GM18861 (cell line): Measurements from ENCODE around the gene SUSD5.

Experiments used
- ATAC-seq: cut with Tn5 transposase; IDR thresholded peaks from one replicate; pipeline ENCODE4 v1.9.1; 2021; ENCODE audit not compliant: unreplicated experiment

SUSD5 gene

DNA sequence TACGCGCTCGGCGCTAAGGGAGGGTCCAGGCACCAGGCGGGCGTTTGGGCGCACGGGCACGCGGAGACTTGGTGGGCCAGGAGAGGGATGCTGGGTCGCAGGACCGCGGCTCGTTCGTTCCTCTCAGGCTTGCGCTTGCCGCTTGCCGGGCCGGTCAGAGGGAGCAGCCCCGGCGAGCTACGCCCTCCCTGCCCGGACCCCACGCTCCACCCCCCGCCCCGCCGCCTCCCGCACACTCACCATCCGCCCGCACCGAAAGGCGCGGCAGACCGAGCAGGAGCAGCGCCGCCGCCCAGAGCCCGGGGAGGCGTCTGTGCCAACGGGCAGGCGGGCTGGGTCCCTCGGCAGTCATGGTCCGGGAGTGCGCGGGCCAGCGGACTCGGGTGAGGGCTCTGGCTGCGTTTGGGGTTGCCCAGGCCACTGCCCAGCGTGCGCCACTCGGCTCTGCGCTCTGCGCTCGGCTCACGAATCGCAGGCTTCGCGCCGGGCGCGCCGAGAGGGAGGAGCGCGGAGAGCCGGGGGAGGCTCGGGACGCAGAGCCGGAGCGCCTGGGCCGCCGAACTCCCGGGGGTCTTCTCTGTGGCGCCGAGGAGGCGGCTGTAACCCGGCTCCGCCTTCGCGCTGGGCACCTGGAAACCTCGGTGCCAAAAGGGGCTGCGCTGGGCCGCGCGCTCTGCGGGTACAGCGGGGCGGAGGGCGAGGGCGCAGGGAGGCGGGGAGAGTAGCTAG lies at the start of gene SUSD5:
TSS of gene SUSD5 (minus strand) at position 365 of the 729 bp plus-strand sequence. CDS start at position 352, 13 bp downstream.
- ATAC-seq, result no peak

DNA sequence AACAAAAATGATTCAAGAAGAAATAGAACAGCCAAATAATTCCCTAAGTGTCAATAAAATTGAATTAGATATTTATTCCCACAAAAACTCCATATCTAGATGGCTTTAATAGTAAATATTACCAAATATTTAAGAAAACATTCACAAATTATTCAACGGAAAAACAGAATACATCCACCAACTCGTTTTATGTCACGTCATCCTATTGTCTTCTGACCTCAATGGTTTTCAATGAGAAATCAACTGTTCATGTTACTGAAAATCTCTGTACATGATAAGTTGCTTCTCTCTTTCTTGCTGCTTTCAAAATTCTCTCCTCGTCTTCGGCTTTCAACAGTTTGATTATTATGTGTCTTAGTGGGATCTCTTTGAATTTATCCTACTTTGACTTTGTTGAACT lies 41.5 kb upstream of the SUSD5 start:
- ATAC-seq, result no peak

DNA sequence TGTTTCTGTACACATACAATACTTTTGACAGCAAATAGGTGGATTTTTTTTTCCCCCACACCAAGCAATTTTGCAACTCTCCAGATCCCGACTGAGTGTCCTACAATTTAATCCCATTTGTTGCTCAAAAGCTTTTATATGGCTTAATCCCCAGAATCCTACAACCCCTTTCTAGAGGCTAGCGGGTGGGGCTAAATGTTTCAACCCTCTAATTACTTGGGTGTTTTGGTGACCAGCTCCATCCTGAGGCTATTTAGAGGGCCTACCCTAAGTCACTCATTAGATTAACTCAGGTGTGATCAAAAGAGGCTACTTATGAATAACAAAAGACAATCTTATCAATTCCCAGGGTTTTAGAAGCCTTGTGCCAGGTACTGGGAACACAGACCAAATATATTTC lies 37.6 kb upstream of the SUSD5 start:
- no peak for ATAC-seq

DNA sequence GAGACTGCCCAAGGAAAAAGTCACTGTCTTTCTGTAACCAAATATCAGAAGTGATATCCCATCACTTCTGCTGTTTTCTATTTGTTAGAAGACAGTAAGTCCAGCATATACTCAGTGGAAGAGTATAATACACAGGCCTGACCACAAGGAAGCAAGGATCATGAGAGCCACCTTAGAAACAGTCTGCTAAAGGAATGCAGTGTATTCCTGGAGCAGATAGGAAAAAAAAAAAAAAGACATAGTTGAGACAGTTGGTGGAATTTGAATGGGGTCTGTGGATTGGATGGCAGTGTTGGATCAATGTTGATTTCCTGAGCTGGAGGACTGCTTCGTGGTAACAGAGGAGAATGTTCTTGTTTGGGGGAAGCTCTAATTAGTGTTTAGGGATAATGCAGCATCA lies 32.1 kb upstream of the SUSD5 start:
- no peak for ATAC-seq

DNA sequence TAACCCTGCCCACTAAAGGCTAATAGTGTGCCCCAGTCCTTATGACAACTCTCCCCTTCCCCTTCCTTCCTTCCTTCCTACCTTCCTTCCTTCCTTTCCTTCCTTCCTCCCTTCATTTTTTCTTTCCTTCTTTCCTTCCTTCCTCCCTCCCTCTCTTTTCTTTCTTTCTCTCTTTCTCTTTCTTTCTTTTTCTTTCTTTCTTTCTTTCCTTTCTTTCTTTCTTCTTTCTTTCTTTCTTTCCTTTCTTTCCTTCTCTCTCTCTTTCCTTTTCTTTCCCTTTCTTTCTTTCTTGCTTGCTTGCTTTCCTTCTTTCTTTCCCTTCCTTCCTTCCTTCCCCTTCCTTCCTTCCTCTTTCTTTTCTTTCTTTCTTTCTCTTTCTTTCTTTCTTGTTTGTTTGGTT lies 28.2 kb upstream of the SUSD5 start:
- ATAC-seq, result no peak

DNA sequence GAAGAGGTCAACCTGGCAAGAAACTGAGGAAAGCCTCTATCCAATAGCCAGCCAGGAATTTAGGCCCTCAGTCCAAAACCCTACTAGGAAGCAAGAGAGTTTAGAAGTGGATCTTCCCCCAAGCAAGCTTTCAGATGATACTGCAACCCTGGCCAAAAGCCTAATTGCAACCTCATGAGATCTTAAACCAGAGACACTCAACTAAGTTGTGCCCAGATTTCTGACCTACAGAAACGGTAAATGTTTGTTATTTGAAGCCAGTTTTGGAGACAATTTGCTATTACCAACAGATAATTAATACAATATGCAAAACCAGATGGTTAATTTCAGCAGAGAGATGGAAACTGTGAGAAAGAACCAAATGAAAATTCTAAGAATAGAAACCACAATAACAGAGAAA lies 21.7 kb upstream of the SUSD5 start:
- ATAC-seq, result no peak

DNA sequence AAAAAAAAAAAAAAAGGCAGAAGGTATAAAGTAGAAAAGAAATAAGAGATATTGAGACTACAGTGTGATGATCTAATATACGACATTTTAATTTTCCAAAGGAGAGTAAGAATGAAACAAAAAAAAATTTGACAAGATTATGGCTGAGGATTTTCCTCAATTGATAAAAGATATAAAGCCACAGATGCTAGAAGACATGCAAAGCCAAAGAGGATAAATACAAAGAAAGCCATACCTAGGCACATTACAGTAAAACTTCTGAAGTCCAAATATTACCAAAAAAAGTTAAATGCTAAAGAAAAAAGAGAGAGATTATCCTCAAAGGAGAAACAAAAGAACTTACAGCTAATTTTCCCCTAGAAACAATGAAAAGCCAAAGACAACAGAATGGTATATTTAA lies 20.3 kb upstream of the SUSD5 start:
- no peak for ATAC-seq

DNA sequence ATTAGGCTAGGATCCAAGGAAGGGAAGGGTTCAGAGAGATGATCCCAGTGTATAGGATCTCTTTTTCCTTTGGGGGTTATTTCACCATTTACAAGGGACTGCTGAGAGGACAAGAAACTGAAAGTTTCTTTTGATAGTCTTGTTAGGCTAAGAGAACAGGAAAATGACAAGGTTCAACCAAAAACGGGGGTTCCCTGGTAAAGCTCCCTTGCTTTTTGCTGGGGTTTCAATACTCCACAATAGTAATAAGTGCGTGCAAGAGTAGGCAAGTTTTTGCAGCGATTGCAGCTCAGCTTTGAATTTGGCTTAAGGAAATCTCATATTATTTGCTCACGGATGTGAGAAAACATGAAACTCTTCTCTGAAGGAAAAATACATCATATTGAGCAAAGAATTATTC lies 18.8 kb upstream of the SUSD5 start:
- no peak for ATAC-seq

DNA sequence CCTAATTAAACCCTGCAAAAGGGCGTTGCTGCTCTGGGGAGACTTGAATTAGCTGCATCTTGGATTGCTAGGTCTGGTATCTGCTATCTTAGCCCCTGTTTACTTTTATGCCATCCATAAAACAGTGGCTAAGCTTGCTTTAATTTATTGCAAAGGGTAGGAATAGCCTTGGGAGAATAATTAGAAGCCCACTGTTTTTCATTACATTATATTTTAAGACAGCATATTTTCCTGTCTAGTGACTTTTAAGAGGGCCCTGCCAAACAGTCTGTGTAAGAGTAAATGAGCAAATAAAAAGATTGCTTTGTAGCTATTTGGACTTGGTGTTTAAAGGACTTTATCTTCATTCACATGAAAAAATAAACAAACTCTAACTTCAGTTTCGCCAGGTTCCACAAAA lies 17.4 kb upstream of the SUSD5 start:
- ATAC-seq, result no peak

DNA sequence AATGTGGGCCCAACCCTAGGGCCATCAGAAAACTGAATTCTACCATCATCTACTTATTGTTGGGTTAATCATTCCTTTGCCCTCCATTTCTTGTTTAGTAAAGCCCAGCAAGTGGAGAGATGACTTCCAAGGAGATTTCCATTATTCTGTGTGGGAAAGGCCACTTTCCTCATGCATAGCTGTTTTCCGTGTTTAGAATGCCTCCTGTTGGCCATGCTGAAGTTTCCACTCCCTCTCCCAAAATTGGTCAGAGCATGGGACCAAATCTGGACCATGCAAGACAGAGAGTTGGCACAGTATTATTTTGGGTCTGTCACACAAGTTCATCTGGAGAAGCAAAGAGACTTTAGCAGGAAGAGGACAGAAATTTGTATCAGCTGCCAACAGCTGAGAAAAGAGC lies 15.3 kb upstream of the SUSD5 start:
- ATAC-seq, result no peak

DNA sequence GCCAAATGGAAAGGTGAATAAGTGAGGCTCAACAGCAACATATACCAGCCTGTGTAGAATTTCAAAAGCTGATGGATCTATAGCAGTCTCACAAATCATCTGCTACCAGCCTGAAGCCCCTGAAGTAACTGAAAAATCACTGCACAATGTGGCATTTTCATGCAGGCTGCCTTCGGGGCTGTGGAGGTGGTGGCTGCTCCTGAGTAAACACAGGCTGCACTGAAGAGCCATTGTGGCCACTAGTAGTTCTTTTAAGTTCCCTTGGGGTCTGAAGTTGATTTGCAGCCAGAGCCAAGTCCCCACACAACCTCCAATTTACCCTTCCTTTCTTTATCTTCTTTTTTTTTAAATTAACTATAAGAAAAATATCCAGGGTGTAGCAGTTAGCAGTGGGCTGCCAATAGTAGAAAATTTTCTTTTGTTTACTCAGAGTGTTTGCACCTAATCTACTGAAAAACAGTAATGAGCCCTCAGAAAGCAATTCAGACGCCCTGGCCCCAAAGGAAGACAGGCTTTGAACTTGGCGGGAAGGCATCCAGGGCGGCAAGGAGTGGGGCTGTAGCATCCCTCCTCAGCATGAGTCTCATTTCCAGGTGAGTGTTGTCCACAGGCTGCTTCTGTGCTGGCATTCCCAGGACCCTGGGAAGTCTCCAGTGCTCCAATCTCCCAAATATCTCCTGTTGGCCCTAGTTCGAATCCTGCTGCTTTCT lies 13.3 kb upstream of the SUSD5 start:
- ATAC-seq, result no peak

DNA sequence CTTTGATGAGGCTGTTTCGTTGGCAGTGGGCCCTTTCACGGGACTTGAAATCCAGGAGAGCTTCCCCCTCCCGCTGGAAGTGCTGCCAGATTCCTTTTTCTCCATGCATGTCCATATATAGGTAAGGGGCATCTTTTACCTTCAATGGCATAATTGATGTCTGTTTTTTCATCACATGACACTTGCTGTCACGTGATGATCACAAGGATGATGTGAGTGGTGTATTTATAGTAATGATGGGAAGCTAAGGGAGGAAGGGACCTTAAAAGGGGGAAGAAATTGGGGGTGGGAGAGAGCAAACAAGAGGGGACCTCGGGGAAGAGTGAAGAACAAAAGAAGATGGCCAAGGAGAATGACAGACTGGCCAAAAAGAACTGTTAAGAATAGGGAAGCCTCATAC lies 11.3 kb upstream of the SUSD5 start:
- ATAC-seq, result no peak

DNA sequence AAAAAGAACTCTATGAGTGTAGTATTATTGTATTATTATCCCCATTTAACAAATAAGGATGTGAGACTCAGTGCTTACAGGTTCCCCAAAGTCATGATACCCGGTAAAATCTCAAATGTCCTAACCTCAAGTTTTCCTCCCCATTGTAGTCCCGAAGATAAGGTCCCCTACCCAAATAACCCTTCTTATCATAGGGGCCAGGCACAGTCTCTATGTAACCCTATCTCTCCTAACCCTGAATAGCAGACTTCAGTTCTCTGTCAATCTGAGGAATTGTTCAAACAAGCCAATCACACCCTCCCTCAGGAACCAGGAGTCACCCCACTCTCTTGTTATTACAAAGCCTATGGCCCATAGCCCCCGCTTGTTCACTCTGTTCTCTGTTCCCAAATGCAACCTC lies 10.5 kb upstream of the SUSD5 start:
- no peak for ATAC-seq

DNA sequence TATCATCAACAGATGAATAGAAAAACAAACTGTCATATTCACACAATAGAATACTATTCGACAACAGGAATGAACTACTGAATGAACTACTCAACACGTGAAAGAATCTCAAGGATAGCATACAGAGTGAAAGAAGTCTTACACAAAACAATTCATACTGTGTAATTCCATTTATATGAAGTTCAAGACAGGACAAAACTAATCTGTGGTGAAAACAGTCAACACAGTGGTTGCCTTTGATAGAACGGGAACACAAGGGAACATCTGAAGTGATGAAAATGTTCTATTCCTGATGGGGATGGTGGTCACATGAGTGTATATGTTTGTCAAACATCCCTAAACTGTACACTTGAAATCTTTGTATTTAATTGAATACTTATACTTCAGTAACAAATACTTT lies 2.6 kb upstream of the SUSD5 start:
- no peak for ATAC-seq

DNA sequence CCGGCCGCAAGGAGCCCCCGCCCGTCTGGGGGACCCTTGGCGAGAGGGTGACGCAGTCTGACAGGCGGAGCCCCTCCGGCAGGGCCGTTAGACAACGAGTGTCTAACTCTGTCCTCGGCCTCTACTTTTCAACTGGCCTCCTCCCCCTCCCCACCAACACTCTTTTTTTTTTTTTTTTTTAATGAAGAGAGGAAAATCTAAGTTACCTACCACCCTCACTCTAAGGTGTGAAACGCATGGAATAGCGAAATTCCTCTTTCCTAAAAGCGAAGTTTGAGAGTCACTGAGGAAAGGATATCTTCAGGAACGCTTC lies 521 bp upstream of the SUSD5 start:
- ATAC-seq, result no peak

DNA sequence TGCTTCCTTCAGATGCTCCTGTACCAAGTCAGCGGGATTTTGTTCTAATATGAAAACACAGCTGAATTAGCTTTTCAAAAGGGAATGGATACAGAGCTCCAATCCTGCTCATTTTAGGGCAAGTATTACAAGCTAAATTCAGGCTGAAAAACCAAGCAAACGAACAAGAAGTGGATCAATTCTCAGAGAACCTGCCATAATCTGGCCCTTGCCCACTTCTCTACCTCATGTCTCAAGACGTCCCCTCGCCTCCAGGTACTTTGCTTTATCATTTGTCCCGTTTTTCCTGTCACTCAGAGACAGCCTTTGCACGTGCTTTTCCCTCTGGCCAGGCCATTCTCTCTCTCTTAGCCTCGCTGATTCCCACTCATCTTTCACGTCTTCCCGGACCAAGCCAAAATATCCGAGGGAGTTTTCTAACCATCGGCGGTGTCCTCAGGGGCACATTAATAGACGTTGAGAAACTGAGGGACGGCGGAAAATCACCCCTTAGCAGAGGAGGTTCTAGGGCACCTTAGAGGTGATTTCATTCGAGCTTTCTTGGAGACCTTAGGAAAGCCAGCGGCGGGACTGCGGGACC lies 654 bp downstream of the SUSD5 start:
- no peak for ATAC-seq

DNA sequence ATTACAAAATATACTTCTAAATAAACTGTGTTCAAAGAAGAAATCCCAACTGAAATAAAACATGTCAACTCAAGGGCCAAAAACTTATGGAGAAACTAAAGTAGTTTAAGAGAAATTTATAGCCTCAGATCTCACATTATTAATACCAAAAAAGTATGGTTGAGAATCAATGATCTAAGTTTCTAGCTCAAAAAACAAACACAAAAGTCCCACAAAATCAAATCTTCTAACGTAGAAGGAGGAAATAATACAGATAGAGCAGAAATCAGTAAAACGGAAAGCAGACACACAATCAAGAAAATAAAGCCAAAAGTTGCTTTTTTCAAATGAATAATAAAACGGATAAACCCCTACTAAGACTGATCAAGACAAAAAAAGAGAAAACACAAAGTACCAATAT lies 2.9 kb downstream of the SUSD5 start:
- ATAC-seq, result no peak

DNA sequence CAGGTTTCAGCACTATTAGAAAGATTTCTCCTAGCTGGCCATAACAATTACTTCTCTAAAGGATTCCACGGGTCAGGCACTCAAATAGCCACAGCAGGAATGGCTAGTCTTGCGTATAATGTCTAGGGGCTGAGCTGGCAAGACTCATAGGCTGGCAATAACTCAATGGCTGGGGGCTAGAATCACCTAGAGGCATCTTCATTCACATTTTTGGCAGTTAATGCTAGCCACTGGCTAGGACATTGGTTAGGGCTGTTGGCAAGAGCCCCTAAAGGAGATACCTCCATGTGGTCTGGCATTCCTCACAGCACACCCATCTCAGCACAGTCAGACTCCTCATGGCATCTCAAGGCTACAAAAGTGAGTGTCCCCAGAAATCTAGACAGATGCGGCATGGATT lies 6.2 kb downstream of the SUSD5 start:
- ATAC-seq, result no peak

DNA sequence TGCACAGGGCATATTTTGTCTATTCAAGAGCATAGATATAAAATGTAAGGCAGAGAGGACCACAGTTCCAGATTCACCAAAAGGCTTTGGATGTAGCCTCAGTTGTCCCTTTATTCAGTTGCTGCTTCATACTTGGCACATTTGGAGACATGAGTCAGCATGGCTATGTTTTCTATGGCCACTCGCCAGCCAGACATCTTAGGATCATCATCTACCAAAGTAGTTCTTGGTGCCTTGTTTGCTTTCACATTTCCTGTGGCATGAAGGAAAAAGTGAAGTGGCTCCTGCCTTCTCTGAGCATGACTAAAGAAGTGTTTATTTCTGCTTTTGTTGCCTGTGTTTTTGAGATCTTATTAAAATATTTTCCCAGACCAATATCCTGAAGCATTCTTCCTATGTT lies 7.2 kb downstream of the SUSD5 start:
- no peak for ATAC-seq

DNA sequence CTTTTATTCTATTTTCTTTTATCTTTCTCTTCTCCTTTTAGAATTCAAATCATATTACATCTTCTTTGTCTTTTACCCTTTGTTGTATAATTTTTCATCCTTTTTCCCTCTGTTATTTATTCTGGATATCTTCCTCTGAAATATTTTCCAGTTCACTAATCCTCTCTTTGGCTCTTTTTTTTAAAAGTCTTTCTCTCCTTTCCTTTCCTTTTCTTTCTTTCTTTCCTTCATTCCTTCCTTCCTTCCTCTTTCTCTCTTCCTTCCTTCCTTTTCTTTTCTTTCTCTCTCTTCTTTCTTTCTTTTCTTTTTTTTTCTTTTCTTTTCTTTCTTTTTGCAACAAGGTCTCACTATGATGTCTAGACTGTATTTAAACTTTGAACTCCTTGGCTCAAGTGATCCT lies 9.3 kb downstream of the SUSD5 start:
- no peak for ATAC-seq

DNA sequence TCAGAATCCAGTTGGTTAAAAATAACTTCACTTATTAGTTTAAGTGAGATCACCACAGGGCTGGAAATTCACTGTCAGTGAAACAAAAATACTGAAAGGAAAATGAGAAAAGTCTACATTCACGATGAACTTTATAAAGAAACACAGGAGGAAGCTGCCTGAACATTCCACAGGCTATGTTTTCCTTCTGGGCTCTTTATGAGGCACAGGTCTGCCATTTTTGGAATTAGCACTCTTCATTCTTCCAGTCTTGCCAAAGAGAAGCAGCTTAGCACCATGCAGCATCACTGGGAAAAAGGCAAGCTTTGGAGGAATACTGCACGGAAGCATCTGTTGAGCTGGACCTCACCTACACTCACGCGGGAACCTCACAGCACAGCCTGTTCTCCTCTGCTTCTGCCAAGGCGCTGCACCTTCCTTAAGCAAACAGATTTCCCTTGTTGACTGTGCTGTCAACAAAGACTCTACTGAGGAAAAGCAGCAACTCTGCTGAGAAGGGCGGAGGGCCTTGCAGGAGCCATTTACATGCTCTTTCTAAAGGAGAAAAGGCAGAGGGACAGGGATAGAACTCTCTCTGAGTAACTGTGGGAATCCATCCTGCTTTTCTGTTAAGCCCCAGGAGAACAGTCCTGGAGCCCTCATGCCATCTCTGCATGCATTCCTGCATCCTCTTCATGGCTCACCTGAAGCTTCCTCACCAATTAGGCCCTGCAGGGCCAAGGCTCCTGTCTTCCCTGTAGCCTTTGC lies 15.7 kb downstream of the SUSD5 start:
- no peak for ATAC-seq

DNA sequence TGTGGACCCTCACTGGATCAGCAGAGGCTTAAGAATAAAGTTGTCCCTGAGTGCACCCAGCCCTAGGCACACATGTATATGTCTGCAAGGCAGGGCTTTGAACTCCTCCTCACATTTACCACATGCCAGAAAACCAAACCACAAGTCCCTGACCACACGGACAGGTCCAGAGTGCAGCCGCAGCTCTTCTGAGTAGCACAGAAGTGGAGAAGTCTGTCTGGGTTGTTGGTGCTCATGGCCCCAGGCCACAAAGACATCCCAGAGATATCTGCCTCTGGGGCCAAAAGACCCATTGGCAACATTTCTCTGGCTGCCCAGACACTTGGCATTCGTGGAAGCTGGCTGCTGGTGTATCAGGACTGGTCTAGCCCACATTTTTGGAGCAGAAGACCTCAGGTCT lies 17.4 kb downstream of the SUSD5 start:
- no peak for ATAC-seq
